Ramos (cell line): ENCODE data around the gene TAF11L3.
"Not testable (repeated sequence)": the region's sequence is repeated elsewhere in the genome, so short reads cannot be mapped to it uniquely, and the experiment has no call there.

Source experiments
- in situ Hi-C: fragments of 300-500 bp; cut with MboI; formaldehyde crosslinking; loops from one replicate; pipeline ENCODE4 v1.14.3; 2022; ENCODE audit warnings: low sequenced_read_pairs; ENCODE audit not compliant: unreplicated experiment

TAF11L3 gene

DNA sequence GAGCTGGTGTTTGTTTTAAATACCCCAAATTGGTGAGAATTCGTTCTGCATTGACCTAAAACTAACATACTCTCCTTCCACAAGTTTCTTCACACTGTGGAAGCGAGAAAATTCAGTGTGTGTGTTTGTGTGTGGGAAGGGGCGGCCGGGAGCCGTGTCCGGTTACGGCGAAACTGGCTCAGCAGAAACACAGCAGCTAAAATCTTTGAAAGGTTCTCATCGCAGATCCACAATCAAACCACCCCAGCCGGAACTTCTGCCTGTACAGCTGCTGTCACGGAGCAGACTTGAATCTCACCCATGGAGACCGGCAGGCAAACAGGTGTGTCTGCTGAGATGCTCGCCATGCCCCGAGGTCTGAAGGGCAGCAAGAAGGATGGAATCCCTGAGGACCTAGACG is at the start of gene TAF11L3:
TSS of gene TAF11L3 (plus strand) at position 301 of the 400 bp plus-strand sequence.
- in situ Hi-C loops, result not testable (repeated sequence)

DNA sequence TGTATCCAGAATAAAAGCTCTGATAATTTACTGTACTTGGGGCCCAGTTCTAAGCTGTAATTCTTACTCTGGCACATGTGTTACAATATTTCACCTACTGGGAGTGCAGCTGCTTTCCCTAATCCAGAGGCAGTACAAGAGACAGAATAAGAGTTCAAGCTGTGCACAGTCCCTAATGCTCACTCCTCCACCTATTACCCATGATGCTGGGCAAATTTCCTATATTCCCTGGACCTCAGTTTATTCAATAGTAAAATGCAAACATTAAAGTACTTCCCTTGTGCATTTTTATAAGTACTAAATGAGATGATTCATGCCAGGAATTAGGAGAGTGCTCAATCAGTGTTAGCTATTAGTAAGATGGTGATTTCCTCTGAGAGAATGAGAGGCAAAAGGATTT is 48.1 kb upstream of the TAF11L3 start:
- in situ Hi-C loops, result no loop called here

DNA sequence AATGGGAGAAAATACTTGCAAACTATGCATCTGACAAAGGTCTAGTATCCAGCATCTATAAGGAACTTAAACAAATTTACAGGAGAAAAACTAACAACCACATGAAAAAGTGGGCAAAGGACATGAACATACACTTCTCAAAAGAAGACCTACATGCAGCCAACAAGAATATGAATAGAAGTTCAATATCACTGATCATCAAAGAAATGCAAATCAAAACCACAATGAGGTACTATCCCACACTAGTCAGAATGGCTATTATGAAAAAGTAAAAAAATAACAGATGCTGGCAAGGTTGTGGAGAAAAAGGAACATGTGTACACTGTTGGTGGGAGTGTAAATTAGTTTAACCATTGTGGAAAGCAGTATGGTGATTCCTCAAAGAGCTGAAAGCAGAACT is 43.1 kb upstream of the TAF11L3 start:
- in situ Hi-C loops, result not testable (repeated sequence)

DNA sequence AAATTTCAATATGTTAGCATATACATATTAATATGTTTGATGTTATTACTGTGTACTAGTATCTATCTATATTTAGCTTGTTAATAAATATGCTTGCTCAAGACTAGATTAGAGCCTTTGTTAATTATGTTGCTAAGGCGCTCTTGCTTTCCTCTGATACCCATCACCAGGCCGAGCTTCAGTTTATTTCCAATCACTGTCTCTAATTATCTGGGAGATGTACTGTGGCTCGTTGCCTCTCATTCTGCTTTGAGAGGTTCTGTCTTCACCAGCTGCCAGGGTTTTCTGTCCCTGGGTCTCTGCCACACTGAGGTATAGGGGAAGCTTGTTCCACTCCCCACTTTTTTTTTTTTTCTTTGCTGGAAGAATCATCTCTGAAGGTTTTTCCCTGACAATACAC is 41.1 kb upstream of the TAF11L3 start:
- in situ Hi-C loops, result no loop called here

DNA sequence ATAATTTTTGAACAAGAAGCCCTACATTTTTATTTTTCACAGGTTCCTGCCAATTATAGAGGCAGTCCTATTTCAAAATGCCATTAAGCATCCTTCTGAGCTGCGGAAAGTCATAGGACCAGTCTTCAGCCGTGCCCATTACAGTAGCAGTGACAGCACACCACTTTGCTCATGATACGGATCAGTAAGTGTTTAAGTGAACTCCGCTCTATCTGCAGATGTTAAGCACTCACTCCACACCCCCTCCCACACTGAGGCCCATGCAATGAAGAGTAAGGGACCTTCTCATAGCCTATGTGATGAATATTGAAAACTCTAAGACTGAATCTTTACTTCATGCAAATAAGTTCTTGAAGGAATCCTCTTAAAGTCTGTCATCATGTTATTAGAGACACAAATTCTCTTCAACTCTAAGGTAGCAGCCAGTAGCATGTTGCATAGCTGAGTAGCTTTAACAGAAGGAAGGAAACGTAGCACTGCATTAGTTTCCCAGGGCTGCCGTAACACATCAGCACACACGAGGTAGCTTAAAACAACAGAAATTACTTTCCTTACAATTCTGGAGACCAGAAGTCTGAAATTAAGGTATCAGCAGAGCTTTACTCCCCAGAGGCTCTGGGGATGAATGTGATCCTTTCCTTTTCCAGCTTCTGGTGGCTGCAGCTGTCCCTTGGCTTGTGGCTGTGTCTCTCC is 40.4 kb upstream of the TAF11L3 start:
- in situ Hi-C loops, result no loop called here

DNA sequence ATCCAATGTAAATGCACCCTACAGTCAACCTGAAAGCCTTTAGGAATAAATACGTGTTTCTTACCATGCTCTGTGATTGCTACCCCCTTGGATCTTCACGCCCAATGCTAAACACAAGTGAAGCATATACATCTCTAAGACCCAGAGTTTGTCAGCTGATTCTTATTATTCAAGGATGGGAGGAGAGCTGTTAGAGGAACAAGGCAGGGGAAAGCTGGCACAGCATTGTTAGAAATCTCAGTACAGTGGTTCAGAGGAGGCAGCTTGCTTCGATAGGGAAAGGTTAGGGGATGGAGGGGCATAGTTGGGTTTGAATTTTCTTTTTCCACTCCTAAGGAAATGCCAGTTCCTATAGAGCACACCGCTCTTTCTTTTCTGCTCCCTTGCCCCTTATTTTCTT is 36.8 kb upstream of the TAF11L3 start:
- in situ Hi-C loops, result no loop called here

DNA sequence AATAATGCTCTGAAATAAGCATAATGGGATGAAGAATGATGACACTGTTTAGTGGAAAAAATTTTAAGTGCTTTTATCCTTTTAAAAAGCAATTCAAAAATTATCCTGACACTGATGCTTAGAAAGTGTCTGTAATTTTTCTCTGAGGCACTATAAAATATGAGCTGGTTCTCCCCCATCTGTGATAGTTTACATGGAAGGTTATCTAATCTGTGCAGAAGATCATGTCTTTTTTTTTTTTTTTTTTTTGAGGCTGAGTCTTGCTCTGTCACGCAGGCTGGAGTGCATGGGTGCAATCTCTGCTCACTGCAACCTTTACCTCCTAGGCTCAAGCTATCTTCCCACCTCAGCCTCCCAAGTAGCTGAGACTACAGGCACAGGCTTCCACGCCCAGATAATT is 35.4 kb upstream of the TAF11L3 start:
- in situ Hi-C loops, result no loop called here

DNA sequence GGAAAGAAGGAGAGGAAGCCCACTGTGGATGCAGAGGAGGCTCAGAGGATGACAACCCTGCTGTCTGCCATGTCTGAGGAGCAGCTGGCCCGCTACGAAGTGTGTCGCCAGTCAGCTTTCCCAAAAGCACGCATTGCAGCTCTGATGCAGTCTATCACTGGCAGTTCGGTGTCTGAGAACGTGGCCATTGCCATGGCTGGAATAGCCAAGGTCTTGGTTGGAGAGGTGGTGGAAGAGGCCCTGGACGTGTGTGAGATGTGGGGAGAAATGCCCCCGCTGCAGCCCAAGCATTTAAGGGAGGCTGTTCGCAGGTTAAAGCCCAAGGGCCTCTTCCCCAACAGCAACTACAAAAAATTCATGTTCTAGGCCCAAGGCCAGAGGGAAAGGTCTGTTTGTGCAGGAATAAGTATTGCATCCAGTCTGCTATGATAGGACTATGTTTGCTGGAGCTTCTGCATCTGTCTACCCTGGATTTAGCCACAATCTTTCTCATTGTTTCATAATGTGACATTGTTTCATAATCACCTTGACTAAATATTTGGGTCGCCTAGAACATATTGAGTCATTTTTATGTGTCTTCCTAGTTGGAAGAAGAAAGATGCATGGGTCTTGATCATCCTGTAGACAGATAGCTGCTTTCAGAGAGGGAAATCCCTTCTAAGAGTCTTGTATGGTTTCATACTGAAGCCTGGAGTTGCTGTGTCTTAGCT is 31.5 kb upstream of the TAF11L3 start:
- in situ Hi-C loops, result not testable (repeated sequence)

DNA sequence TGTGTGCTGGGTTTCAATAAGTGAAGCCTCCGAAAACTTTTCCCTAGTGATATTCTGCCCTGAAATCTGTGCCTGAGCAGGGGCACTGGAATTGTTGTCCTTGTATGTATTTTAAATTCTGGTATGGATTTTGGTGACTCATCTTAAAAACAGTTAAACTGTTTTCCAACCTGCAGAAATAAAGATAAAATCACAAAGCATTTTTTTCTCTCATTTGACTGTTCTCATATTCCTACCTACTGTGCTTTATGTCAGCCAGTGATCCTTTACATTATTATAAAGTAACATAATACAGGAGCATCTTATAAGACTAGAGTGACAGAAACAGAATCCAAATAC is 31.0 kb upstream of the TAF11L3 start:
- in situ Hi-C loops, result no loop called here

DNA sequence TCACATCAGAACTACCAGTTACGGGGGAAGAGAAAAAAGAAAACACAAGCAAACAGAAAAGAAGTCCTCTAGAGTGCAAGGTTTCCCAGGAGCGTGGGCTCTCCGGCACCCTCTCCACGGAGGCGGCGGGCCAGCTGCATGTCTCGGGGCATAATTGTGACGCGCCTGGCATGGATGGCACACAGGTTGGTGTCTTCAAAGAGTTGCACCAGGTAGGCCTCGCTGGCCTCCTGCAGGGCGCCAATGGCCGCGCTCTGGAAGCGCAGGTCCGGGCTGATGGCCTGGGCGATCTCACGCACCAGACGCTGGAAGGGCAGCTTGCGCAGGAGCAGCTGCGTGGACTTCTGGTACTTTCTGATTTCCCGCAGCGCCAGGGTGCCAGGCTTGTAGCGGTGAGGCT is 26.9 kb upstream of the TAF11L3 start:
- in situ Hi-C loops, result not testable (repeated sequence)

DNA sequence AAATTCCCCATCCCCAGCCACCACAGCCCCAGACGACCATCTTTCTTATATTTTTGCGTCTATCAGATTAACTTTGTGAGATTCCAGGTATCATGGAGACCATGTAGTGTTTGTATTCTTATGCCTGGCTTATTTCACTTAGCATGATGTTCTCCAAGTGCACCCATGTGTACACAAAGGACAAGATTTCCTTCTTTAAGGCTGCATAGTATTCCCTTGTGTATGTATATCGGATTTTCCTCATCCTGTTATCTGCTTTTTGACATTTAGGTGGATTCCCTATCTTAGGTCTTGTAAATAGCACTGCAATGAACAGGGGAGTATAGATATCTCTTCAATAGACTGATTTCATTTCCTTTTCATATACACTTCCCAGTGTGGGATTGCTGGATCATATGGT is 25.4 kb upstream of the TAF11L3 start:
- in situ Hi-C loops, result no loop called here

DNA sequence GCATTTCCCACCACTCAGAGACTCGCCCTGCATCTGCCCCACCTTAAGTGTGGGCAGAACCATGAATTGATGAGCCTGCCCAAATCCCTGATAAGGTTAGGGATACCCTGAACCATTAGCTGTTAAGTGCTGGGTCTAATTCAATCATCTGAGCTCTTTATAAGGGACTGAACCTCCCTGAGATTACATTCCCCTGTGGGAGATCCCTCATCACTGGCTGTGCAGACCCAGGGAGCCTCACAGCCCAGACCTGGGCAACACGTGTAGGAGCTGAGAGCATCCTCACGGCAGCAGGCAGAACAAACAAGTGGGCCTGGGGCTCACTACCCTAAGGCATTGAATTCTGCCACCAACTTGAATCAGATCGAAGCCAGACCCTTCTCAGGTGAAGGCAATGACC is 20.7 kb upstream of the TAF11L3 start:
- in situ Hi-C loops, result no loop called here

DNA sequence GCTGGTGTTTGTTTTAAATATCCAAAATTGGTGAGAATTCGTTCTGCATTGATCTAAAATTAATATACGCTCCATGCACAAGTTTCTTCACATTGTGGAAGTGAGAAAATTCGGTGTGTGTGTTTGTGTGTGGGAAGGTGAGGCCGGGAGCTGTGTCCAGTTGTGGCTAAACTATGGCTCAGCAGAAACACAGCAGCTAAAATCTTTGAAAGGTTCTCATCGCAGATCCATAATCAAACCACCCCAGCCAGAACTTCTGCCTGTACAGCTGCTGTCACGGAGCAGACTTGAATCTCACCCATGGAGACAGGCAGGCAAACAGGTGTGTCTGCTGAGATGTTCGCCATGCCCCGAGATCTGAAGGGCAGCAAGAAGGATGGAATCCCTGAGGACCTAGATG is 20.2 kb upstream of the TAF11L3 start, which contains the start of gene TAF11L2:
TSS of gene TAF11L2 (plus strand) at position 301 of the 400 bp plus-strand sequence.
- in situ Hi-C loops, result not testable (repeated sequence)

DNA sequence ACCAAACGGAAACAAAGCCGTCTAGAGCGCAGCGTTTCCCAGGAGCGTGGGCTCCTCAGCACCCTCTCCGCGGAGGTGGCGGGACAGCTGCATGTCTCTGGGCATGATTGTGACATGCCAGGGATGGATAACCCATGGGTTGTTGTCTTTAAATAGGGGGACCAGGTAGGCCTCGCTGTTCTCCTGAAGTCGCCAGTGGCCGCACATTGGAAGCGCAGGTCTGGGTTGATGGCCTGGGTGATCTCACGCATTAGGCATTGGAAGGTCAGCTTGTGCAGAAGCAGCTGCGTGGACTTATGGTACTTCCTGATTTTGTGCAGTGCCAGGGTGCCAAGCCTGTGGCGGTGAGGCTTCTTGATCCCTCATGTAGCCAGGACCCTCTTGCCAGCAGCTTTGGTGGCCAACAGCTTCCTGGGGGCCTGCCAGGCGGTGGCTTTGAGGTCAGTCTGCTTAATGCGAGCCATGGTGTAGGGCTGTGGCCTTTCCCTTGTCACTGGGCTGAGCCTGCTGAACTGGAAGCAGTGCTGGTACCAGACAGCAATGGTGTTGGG is 6.3 kb upstream of the TAF11L3 start:
- in situ Hi-C loops, result no loop called here

DNA sequence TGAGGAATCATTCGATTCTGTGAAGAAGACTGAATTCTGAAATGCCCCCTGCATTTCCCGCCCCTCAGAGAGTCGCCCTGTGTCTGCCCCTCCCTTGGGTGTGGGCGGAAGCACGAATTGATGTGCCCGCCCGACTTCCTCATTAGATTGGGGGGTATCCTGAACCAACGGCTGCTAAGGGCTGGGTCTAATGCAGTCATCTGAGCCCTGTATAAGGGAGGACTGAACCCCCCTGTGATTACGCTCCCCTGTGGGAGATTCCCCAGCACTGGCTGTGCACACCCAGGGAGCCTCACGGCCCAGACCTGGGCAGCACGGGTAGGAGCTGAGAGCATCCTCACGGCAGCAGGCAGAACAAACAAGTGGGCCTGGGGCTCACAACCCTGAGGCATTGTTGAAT is 641 bp upstream of the TAF11L3 start:
- in situ Hi-C loops, result not testable (repeated sequence)

DNA sequence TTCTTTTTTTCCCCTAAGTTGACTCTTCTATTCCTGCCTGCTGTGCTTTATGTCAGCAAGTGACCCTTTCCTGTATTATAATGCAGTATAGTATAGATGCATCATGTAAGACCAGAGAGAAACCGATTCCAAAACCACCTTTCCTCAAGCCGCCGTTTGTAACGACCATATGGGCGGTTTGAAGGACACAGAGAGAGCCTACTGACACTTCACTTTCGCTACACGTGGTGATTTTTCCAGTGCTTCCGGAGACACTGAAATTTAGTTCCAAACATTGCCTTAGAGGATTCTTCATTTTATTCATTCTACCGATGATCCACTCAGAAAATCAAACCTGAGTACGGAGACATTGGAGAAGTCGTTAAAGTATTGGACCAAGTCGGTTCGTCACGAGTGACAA is 1.3 kb downstream of the TAF11L3 start:
- in situ Hi-C loops, result not testable (repeated sequence)

DNA sequence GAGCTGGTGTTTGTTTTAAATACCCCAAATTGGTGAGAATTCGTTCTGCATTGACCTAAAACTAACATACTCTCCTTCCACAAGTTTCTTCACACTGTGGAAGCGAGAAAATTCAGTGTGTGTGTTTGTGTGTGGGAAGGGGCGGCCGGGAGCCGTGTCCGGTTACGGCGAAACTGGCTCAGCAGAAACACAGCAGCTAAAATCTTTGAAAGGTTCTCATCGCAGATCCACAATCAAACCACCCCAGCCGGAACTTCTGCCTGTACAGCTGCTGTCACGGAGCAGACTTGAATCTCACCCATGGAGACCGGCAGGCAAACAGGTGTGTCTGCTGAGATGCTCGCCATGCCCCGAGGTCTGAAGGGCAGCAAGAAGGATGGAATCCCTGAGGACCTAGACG is 3.3 kb downstream of the TAF11L3 start, which contains the start of gene TAF11L4:
TSS of gene TAF11L4 (plus strand) at position 301 of the 400 bp plus-strand sequence.
- in situ Hi-C loops, result not testable (repeated sequence)

DNA sequence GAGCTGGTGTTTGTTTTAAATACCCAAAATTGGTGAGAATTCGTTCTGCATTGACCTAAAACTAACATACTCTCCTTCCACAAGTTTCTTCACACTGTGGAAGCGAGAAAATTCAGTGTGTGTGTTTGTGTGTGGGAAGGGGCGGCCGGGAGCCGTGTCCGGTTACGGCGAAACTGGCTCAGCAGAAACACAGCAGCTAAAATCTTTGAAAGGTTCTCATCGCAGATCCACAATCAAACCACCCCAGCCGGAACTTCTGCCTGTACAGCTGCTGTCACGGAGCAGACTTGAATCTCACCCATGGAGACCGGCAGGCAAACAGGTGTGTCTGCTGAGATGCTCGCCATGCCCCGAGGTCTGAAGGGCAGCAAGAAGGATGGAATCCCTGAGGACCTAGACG is 6.8 kb downstream of the TAF11L3 start, which contains the start of gene TAF11L5:
TSS of gene TAF11L5 (plus strand) at position 301 of the 400 bp plus-strand sequence.
- in situ Hi-C loops, result not testable (repeated sequence)

DNA sequence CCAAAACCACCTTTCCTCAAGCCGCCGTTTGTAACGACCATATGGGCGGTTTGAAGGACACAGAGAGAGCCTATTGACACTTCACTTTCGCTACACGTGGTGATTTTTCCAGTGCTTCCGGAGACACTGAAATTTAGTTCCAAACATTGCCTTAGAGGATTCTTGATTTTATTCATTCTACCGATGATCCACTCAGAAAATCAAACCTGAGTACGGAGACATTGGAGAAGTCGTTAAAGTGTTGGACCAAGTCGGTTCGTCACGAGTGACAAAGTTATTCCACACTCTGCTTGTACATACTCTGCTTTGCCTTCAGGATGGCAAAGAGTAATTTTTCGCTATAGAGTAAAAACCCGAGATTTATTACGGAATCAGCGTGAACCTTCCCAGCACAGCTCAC is 8.3 kb downstream of the TAF11L3 start:
- in situ Hi-C loops, result not testable (repeated sequence)

DNA sequence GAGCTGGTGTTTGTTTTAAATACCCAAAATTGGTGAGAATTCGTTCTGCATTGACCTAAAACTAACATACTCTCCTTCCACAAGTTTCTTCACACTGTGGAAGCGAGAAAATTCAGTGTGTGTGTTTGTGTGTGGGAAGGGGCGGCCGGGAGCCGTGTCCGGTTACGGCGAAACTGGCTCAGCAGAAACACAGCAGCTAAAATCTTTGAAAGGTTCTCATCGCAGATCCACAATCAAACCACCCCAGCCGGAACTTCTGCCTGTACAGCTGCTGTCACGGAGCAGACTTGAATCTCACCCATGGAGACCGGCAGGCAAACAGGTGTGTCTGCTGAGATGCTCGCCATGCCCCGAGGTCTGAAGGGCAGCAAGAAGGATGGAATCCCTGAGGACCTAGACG is 10.2 kb downstream of the TAF11L3 start, which contains the start of gene TAF11L6:
TSS of gene TAF11L6 (plus strand) at position 301 of the 400 bp plus-strand sequence.
- in situ Hi-C loops, result not testable (repeated sequence)
